GM19452 (cell line): Measurements from ENCODE around the gene ATXN10.

Source experiments
- ATAC-seq: cut with Tn5 transposase; IDR thresholded peaks from one replicate; pipeline ENCODE4 v1.9.1; 2021; ENCODE audit not compliant: unreplicated experiment

The ATXN10 gene

DNA sequence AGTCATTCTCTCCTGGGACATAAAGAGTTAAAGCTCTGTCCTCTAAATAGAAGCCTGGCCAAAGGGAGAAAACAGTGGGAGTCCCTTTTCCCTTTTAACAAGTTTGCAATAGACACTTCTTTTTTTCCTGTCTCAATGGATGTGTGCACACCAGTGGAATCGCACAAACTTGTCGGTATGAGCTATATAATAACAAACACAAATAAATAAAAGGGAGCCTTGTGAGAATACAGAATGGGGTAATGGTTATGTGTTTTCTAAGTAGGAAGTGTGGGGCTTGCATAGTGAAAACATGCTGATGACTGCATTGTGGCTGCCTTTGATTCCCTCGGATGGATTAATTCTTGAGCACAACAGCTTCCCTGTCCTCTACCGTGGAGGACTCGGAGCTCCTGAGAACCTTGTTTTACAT lies 173.4 kb downstream of the ATXN10 start:
- no peak for ATAC-seq

GRCh38 chr22:45846952-45847351 lies 175.3 kb downstream of the ATXN10 start:
- no peak for ATAC-seq

DNA sequence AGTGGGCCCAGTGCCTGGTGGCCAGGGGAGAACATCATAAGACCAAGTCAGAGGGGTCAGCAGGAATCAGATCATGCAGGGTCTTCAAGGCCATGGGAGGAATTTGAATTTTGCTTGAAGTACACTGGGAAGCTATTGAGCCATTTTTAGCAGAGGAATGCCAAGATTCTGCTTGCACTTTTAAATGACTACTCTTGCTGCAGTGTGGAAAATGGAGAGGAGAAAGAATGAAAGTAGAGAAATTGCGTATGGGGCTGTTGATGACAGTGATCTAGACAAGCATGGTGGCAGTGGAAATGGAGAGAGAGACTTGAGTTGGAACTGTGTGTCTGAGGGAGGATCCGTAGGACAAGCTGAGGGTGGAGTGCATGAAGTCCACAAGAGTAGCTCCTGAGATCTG lies 177.3 kb downstream of the ATXN10 start:
- no peak for ATAC-seq

DNA sequence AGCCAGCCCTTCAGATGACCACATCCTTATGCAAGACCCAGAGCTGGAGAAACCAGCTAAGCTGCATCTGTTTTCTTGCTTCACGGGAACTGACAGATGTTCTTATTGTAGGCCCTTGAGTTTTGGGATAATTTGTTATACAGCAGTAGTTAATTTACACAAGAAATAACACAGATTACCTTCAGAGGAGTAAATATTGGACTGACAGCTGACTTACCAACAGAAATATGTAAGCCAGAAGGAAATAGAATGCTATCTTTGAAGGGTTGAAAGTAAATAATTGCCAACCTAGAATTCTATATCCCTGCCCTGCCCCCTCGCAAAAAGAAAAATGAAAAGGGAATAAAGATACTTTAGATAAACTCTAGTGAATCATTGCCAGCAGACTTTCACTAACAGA lies 181.2 kb downstream of the ATXN10 start:
- ATAC-seq: no peak

DNA sequence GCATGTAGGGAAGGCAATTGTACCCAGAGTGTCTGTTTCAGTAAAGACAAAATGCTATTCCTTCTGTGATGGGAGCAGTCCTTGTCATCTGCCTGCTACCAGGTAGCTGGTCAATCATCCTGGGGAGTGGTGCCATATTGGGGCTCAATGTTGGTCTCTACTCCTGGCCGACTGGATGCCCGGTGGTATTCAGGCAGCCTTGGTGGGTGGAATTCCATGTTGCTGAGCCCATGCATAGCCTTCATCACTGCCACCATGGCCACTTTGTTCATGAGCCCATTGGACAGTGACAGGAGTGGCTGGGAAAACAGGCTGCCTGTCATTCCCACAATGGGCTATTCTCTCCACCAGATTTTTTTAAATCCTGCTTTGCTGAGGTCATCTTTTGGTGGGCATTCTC lies 184.3 kb downstream of the ATXN10 start:
- ATAC-seq: no peak

GRCh38 chr22:45857519-45857918 lies 185.9 kb downstream of the ATXN10 start:
- ATAC-seq: no peak

DNA sequence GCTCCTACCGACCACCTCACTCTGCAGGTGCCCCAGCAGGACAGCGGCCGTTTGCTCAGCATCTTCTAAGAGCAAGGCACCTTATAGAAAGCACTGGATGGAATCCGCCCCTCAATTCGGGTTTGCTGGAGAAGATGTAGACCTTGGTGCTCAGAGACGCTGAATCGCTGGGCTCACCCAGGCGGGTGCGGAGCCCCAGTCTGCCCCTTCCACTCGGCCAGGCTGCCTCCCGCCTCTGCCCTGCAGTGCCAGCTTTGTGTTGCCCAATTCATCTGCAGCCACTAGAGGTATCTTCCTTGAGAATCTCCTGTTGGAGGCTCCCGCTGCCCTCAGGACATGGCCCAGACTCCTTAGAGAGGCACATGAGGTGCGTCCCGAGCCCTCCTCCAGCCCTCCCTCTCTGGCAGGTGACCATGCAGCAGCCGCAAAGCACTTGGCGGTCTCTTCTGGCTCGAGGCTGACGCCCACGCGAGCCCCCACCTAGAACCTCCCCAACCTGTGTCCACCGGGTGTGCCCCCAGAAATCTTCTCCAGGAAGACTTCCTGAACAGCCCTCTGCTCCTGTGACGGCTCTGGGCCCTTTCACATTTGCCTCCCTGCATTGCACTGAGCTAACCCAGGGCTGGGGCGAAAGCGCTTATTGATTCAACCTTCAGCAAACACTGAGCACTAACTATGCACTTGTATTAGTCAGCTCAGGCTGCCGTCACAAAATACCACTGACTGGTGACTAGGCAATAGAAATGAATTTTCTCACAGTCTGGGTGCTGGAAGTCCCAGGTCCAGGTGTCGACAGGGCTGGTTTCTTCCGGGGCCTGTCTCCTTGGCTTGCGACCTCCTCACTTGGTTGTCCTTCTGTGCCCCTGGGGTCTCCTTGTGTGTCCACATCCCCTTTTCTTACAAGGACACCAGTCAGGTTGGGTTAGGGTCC lies 187.9 kb downstream of the ATXN10 start:
- ATAC-seq: no peak

GRCh38 chr22:45860201-45860600 lies 188.6 kb downstream of the ATXN10 start:
- ATAC-seq: no peak

DNA sequence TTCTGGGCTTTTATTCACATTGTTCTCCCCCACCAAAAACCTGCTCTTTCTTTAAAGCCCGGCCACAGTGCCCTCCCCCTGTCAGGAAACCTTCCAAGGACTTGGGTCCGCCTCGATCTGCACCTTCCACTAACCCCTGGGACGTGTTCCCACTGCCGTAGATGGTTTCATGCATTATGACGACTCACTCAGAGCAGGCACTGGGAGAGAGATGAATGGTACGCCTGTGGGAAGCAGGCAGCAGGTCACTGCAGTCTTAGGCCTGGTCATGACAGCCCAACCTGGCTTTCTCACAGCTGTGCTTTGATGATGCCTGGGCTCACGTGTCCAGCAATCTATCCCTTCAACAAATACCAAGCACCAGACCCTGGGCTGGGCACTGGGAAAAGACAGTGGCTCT lies 189.6 kb downstream of the ATXN10 start:
- ATAC-seq: no peak

- ATAC-seq: no peak
These were observed 192.5 kb downstream of the ATXN10 start for GRCh38 chr22:45863981-45864751.

- no peak for ATAC-seq
These were observed 193.4 kb downstream of the ATXN10 start for GRCh38 chr22:45864959-45865476.

- ATAC-seq: no peak
These were observed 194.0 kb downstream of the ATXN10 start for GRCh38 chr22:45865561-45866125.

- ATAC-seq: no peak
These were observed 194.6 kb downstream of the ATXN10 start for GRCh38 chr22:45866126-45866645.

DNA sequence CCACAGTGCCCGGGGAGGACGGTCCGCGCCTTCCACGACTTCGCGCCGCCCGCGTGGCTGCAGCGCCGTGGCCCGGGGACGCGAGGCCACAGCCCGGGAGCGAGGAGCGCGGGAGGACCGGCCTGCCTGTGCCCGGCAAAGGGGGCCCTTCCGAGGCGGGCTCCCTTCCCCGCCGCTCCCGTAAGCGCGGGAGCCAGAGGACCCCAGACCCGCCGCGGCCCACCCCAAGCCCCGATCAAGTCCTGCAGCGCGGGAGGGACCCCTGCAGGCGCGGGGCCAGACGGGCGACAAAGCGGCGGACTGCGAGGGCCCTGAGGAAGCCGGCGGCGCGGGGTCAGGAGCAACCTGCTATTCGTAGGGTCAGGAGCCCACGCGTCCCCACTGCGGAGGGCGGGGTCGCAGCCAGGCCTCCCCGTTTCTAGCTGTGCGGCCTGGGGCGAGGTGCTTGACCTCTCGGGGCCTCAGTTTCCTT lies 195.0 kb downstream of the ATXN10 start:
- ATAC-seq: no peak

GRCh38 chr22:45867118-45867905 lies 195.7 kb downstream of the ATXN10 start:
- no peak for ATAC-seq

DNA sequence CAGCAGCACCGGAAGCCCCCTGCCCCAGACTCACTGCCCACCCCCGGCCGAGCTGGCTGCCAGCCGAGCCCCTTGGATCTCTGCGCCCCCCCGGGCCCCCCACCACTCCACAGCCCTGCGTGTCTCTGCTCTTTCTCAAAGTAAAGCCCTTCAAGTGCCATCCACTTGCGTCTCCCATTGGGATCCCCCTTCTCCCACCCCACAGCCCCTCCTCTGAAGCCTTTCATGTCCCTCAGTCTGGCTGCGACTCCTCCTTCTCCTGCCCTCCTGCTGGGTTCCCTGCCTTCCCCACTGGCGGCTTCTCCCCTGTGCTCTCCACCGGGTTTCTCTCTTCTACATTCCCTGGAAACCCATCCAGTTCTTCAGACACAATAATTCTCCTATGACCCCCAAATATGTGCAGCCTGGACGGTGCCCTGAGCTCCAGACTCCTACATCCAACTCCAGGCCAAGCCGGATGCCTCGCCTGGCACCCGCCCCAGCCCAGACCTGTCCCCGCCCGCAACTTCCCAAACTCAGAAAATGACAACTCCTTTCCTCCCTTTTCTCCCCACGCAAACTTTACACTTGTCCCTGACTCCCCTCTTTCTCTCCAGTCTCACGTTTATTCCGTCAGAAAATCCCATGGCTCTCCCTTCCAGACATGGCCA lies 196.4 kb downstream of the ATXN10 start:
- no peak for ATAC-seq

- ATAC-seq: no peak
These were observed 197.1 kb downstream of the ATXN10 start for GRCh38 chr22:45868571-45869339.

- ATAC-seq: no peak
These were observed 197.8 kb downstream of the ATXN10 start for GRCh38 chr22:45869340-45869847.

GRCh38 chr22:45870011-45870410 lies 198.4 kb downstream of the ATXN10 start:
- ATAC-seq: no peak
